Measurements from ENCODE around the gene ART4.

The ART4 gene

GRCh38 chr12:14871886-14872285 lies 28.6 kb upstream of the ART4 start:
- no peak overlapping the region for H3K4me3 Mint-ChIP-seq
- no peak for DNase-seq
- no peak overlapping the region for H3K27ac Mint-ChIP-seq

GRCh38 chr12:14871247-14871646 lies 27.9 kb upstream of the ART4 start:
- H3K9me3 Mint-ChIP-seq = peaks cover 2 to 8% of the 10 kb centered on the region in 2 donors
- ATAC-seq (replicated peaks) = no peak

More at GRCh38 chr12:14871886-14872285, 28.6 kb upstream of the ART4 start:
- Mint-ChIP-seq H3K4me1 (peaks cover 4 to 12% of the 10 kb centered on the region in 2 donors), H3K27me3 (peaks cover 0 to 14% of the 10 kb centered on the region in 2 donors), H3K9me3 (peaks cover 2 to 8% of the 10 kb centered on the region in 2 donors), H3K36me3 (peaks cover 0 to 5% of the 10 kb centered on the region in 2 donors)
- ATAC-seq (replicated peaks) = no peak

GRCh38 chr12:14868916-14869506 lies 25.7 kb upstream of the ART4 start:
- DNase-seq = no peak
- Mint-ChIP-seq H3K27ac (no peak overlapping the region), H3K4me1 (peaks cover 4 to 12% of the 10 kb centered on the region in 2 donors), H3K4me3 (no peak overlapping the region), H3K27me3 (peaks cover 6 to 10% of the 10 kb centered on the region in 2 donors), H3K36me3 (peaks cover 0 to 5% of the 10 kb centered on the region in 2 donors), H3K9me3 (peaks cover 2 to 8% of the 10 kb centered on the region in 2 donors)
- ATAC-seq (replicated peaks) = no peak

More at GRCh38 chr12:14871247-14871646, 27.9 kb upstream of the ART4 start:
- Mint-ChIP-seq H3K4me3 (no peak overlapping the region), H3K36me3 (peaks cover 0 to 5% of the 10 kb centered on the region in 2 donors), H3K27ac (no peak overlapping the region), H3K27me3 (peaks cover 1 to 12% of the 10 kb centered on the region in 2 donors), H3K4me1 (peaks cover 4 to 12% of the 10 kb centered on the region in 2 donors)
- no peak for DNase-seq

- Mint-ChIP-seq H3K9me3 (peaks cover 15 to 28% of the 10 kb centered on the region in 2 donors), H3K36me3 (peaks cover 2 to 23% of the 10 kb centered on the region in 2 donors), H3K27me3 (no peaks in the 10 kb centered on the region), H3K4me3 (no peak overlapping the region), H3K4me1 (peaks cover 14 to 26% of the 10 kb centered on the region in 2 donors), H3K27ac (no peak overlapping the region)
- no peak for DNase-seq
- no peak for ATAC-seq (replicated peaks)
Measured at GRCh38 chr12:14860490-14860889, 17.2 kb upstream of the ART4 start.

- Mint-ChIP-seq H3K9me3 (peaks cover 15 to 28% of the 10 kb centered on the region in 2 donors), H3K27ac (peak overlapping the region; percentile 65), H3K27me3 (no peaks in the 10 kb centered on the region), H3K4me1 (peaks cover 17 to 34% of the 10 kb centered on the region in 2 donors), H3K4me3 (no peak overlapping the region), H3K36me3 (peaks cover 2 to 23% of the 10 kb centered on the region in 2 donors)
- ATAC-seq (replicated peaks) = no peak
- no peak for DNase-seq
Measured at GRCh38 chr12:14858513-14858912, 15.2 kb upstream of the ART4 start.

- Mint-ChIP-seq H3K36me3 (peaks cover 2 to 9% of the 10 kb centered on the region in 2 donors), H3K27ac (no peak overlapping the region), H3K4me3 (no peak overlapping the region), H3K4me1 (peaks cover 17 to 34% of the 10 kb centered on the region in 2 donors), H3K9me3 (peaks cover 7 to 16% of the 10 kb centered on the region in 2 donors), H3K27me3 (no peaks in the 10 kb centered on the region)
- DNase-seq (no peak), ATAC-seq (replicated peaks) (no peak)
Measured at GRCh38 chr12:14854586-14855183, 11.4 kb upstream of the ART4 start.

GRCh38 chr12:14853961-14854360 lies 10.6 kb upstream of the ART4 start:
- Mint-ChIP-seq H3K27ac (no peak overlapping the region), H3K4me3 (no peak overlapping the region), H3K9me3 (peaks cover 0 to 11% of the 10 kb centered on the region in 2 donors), H3K4me1 (peaks cover 15 to 28% of the 10 kb centered on the region in 2 donors), H3K27me3 (no peaks in the 10 kb centered on the region), H3K36me3 (peaks cover 2 to 4% of the 10 kb centered on the region in 2 donors)
- DNase-seq = no peak
- no peak for ATAC-seq (replicated peaks)

- ATAC-seq (replicated peaks) (no peak), DNase-seq (no peak)
- peaks cover 6 to 17% of the 10 kb centered on the region in 2 donors for H3K4me1 Mint-ChIP-seq
- no peak overlapping the region for H3K4me3 Mint-ChIP-seq
- H3K36me3 Mint-ChIP-seq = peaks cover 3 to 4% of the 10 kb centered on the region in 2 donors
- no peak overlapping the region for H3K27ac Mint-ChIP-seq
- H3K27me3 Mint-ChIP-seq = no peaks in the 10 kb centered on the region
- peaks cover 0 to 5% of the 10 kb centered on the region in 2 donors for H3K9me3 Mint-ChIP-seq
Measured at GRCh38 chr12:14852880-14853279, 9.6 kb upstream of the ART4 start.

GRCh38 chr12:14850929-14851663 lies 7.8 kb upstream of the ART4 start:
- Mint-ChIP-seq H3K4me3 (no peak overlapping the region), H3K9me3 (no peaks in the 10 kb centered on the region), H3K36me3 (peaks cover 0 to 1% of the 10 kb centered on the region in 2 donors), H3K27me3 (no peaks in the 10 kb centered on the region), H3K4me1 (peaks cover 5 to 12% of the 10 kb centered on the region in 2 donors), H3K27ac (no peak overlapping the region)
- ATAC-seq (replicated peaks) (no peak), DNase-seq (no peak)

GRCh38 chr12:14849661-14850060 lies 6.3 kb upstream of the ART4 start:
- Mint-ChIP-seq H3K27ac (no peak overlapping the region), H3K9me3 (no peaks in the 10 kb centered on the region), H3K4me3 (no peak overlapping the region), H3K27me3 (no peaks in the 10 kb centered on the region), H3K36me3 (peaks cover 0 to 1% of the 10 kb centered on the region in 2 donors), H3K4me1 (peaks cover 6 to 17% of the 10 kb centered on the region in 2 donors)
- no peak for DNase-seq
- no peak for ATAC-seq (replicated peaks)

GRCh38 chr12:14846876-14847580 lies 3.7 kb upstream of the ART4 start:
- peaks cover 6 to 15% of the 10 kb centered on the region in 2 donors for H3K4me1 Mint-ChIP-seq
- ATAC-seq (replicated peaks) (no peak), DNase-seq (no peak)
- no peak overlapping the region for H3K27ac Mint-ChIP-seq
- H3K4me3 Mint-ChIP-seq = no peak overlapping the region
- no peaks in the 10 kb centered on the region for H3K27me3 Mint-ChIP-seq
- peaks cover 0 to 1% of the 10 kb centered on the region in 2 donors for H3K36me3 Mint-ChIP-seq
- no peaks in the 10 kb centered on the region for H3K9me3 Mint-ChIP-seq

GRCh38 chr12:14846042-14846587 lies 2.8 kb upstream of the ART4 start:
- H3K36me3 Mint-ChIP-seq = peaks cover 0 to 1% of the 10 kb centered on the region in 2 donors
- DNase-seq (no peak), ATAC-seq (replicated peaks) (peak; percentile 42 to 60)
- no peak overlapping the region for H3K27ac Mint-ChIP-seq
- H3K4me3 Mint-ChIP-seq = no peak overlapping the region
- H3K4me1 Mint-ChIP-seq = peaks cover 6 to 22% of the 10 kb centered on the region in 2 donors
- H3K27me3 Mint-ChIP-seq = no peaks in the 10 kb centered on the region
- no peaks in the 10 kb centered on the region for H3K9me3 Mint-ChIP-seq

GRCh38 chr12:14845350-14845750 lies 2.0 kb upstream of the ART4 start:
- Mint-ChIP-seq H3K4me3 (peak overlapping the region; percentile 4 to 22), H3K9me3 (no peaks in the 10 kb centered on the region), H3K36me3 (peaks cover 0 to 1% of the 10 kb centered on the region in 2 donors)

GRCh38 chr12:14844401-14844800 lies 1.1 kb upstream of the ART4 start:
- ATAC-seq (replicated peaks) (no peak), DNase-seq (no peak)
- Mint-ChIP-seq H3K4me3 (no peak overlapping the region), H3K9me3 (no peaks in the 10 kb centered on the region), H3K36me3 (peaks cover 0 to 1% of the 10 kb centered on the region in 2 donors), H3K4me1 (peaks cover 6 to 22% of the 10 kb centered on the region in 2 donors), H3K27me3 (no peaks in the 10 kb centered on the region), H3K27ac (no peak overlapping the region)

More at GRCh38 chr12:14845350-14845750, 2.0 kb upstream of the ART4 start:
- Mint-ChIP-seq H3K27ac (peak overlapping the region; percentile 52), H3K4me1 (peaks cover 6 to 22% of the 10 kb centered on the region in 2 donors), H3K27me3 (no peaks in the 10 kb centered on the region)
- ATAC-seq (replicated peaks) (peak; percentile 33 to 52), DNase-seq (peak; percentile 12)

Data from stimulated activated naive B cell treated with anti-CD40 and anti-IgM and Interleukin-4, amounts not matched to agents 10 μg/mL and 1 μg/mL and 100 μg/mL, for 72 hours (primary cell).